Neuronal stem cell (in vitro differentiated cells): ENCODE measurements around the gene UBL5.

Source experiments
- DNase-seq: peaks from one replicate; pipeline ENCODE4 v3.0.0-alpha.2; 2013; ENCODE audit warnings: low spot score
- H2AFZ ChIP-seq: one replicate; pipeline ENCODE4 v1.6.1; 2013; ENCODE audit warnings: mild to moderate bottlenecking, low read length, inconsistent platforms
- H2AK5ac ChIP-seq: 2 replicates; pipeline ENCODE4 v1.6.1; 2013; ENCODE audit warnings: low read depth, mild to moderate bottlenecking, inconsistent platforms, low read length, moderate library complexity, mixed read lengths
- H2BK120ac ChIP-seq: 2 replicates; pipeline ENCODE4 v1.6.1; 2013; ENCODE audit warnings: low read depth, mild to moderate bottlenecking, inconsistent platforms, low read length, moderate library complexity, mixed read lengths
- H2BK12ac ChIP-seq: one replicate; pipeline ENCODE4 v1.6.1; 2013; ENCODE audit warnings: low read length, inconsistent platforms
- H2BK15ac ChIP-seq: 2 replicates; pipeline ENCODE4 v1.6.1; 2013; ENCODE audit warnings: mild to moderate bottlenecking, low read length, inconsistent platforms, mixed read lengths
- H2BK5ac ChIP-seq: one replicate; pipeline ENCODE4 v1.6.1; 2013; ENCODE audit warnings: inconsistent platforms, mild to moderate bottlenecking, low read length, moderate library complexity
- H3K14ac ChIP-seq: one replicate; pipeline ENCODE4 v1.6.1; 2013; ENCODE audit warnings: low read length, inconsistent platforms
- H3K18ac ChIP-seq: 2 replicates; pipeline ENCODE4 v1.6.1; 2013; ENCODE audit warnings: low read length, inconsistent platforms
- H3K23ac ChIP-seq: 2 replicates; pipeline ENCODE4 v1.6.1; 2013; ENCODE audit warnings: low read depth, mild to moderate bottlenecking, mixed read lengths, low read length, inconsistent platforms; ENCODE audit not compliant: poor library complexity
- H3K27ac ChIP-seq: replicated peaks from 3 replicates; pipeline ENCODE4 v1.5.1; 2013; ENCODE audit warnings: low read length, inconsistent platforms
- H3K27me3 ChIP-seq, 3 experiments: 2 replicates each; pipeline ENCODE4 v1.6.1; 2013; ENCODE audit warnings: low read length in 3 of 3, mild to moderate bottlenecking in 2 of 3, inconsistent platforms in 1 of 3, low read depth in 1 of 3, mixed read lengths in 1 of 3, moderate library complexity in 1 of 3; ENCODE audit not compliant: control insufficient read depth in 3 of 3, insufficient read depth in 3 of 3
- H3K36me3 ChIP-seq, 2 donors: replicated peaks in 1 of 2; 2 replicates each; pipeline ENCODE4 v1.6.1; 2013; ENCODE audit warnings: low read length in 2 of 2; ENCODE audit not compliant: control insufficient read depth in 2 of 2, insufficient read depth in 2 of 2
- H3K4ac ChIP-seq: 2 replicates; pipeline ENCODE4 v1.6.1; 2013; ENCODE audit warnings: inconsistent platforms, mild to moderate bottlenecking, low read length, moderate library complexity
- H3K4me1 ChIP-seq, 2 donors: 1 replicate in 1 of 2; 2 replicates in 1 of 2; pipeline ENCODE4 v1.6.1; 2013; ENCODE audit warnings: low read length in 2 of 2, low read depth in 1 of 2; ENCODE audit not compliant: control insufficient read depth in 2 of 2, insufficient read depth in 1 of 2
- H3K4me2 ChIP-seq: one replicate; pipeline ENCODE4 v1.6.1; 2013; ENCODE audit warnings: mild to moderate bottlenecking, low read length, inconsistent platforms; ENCODE audit not compliant: insufficient read depth, poor library complexity, severe bottlenecking
- H3K4me3 ChIP-seq, 2 donors: 2 replicates each; pipeline ENCODE4 v1.5.1; 2013; ENCODE audit warnings: low read length in 2 of 2, mild to moderate bottlenecking in 2 of 2, inconsistent platforms in 1 of 2, moderate library complexity in 1 of 2
- H3K79me1 ChIP-seq: one replicate; pipeline ENCODE4 v1.6.1; 2013; ENCODE audit warnings: low read depth, mild to moderate bottlenecking, inconsistent platforms, low read length, moderate library complexity
- H3K9ac ChIP-seq: one replicate; pipeline ENCODE4 v1.6.1; 2013; ENCODE audit warnings: mild to moderate bottlenecking, low read depth, low read length, inconsistent platforms; ENCODE audit not compliant: poor library complexity
- H3K9me3 ChIP-seq, 2 donors: replicated peaks in 1 of 2; 2 replicates each; pipeline versions ENCODE3 to v1.6.1; 2013; ENCODE audit warnings: low read length in 2 of 2, mild to moderate bottlenecking in 2 of 2, inconsistent platforms in 1 of 2, low read depth in 1 of 2, mixed read lengths in 1 of 2, moderate library complexity in 1 of 2; ENCODE audit not compliant: control insufficient read depth in 2 of 2, insufficient read depth in 1 of 2
- H4K8ac ChIP-seq: one replicate; pipeline ENCODE4 v1.6.1; 2013; ENCODE audit warnings: low read depth, mild to moderate bottlenecking, inconsistent platforms, low read length, moderate library complexity
- H4K91ac ChIP-seq: one replicate; pipeline ENCODE4 v1.6.1; 2013; ENCODE audit warnings: low read length, low read depth, mild to moderate bottlenecking, inconsistent platforms; ENCODE audit not compliant: poor library complexity
- WGBS, 2 donors: extraction: QIAGEN DNeasy Blood & Tissue Kit; methylation state at CpG; one replicate each; pipeline ENCODE4 v1.1.7; 2013; ENCODE audit warnings: missing lambda C conversion rate in 2 of 2, mixed read lengths in 1 of 2; ENCODE audit not compliant: insufficient read length in 2 of 2, insufficient replicate concordance in 1 of 2; ENCODE audit errors: extremely low coverage in 2 of 2; 5-methylcytosine and 5-hydroxymethylcytosine counted together

UBL5 gene

GRCh38 chr19:9858766-9859165 lies 31.0 kb downstream of the UBL5 start:
- H2AK5ac ChIP-seq = no peak overlapping the region
- no peak overlapping the region for H2BK120ac ChIP-seq
- no peak overlapping the region for H2BK15ac ChIP-seq
- H3K4ac ChIP-seq = no peak overlapping the region
- no peak overlapping the region for H3K4me2 ChIP-seq
- H3K9me3 ChIP-seq = peaks cover 0 to 1% of the 10 kb centered on the region in 2 donors
- H3K27ac ChIP-seq = no peak overlapping the region
- H2AFZ ChIP-seq = no peak overlapping the region
- no peak overlapping the region for H3K9ac ChIP-seq
- no peak overlapping the region for H3K23ac ChIP-seq
- no peak overlapping the region for H2BK12ac ChIP-seq
- H3K79me1 ChIP-seq = no peaks in the 10 kb centered on the region
- H3K4me3 ChIP-seq = no peak overlapping the region
- no peak overlapping the region for H2BK5ac ChIP-seq
- no peak overlapping the region for H4K91ac ChIP-seq
- H3K4me1 ChIP-seq = no peaks in the 10 kb centered on the region
- no peak overlapping the region for H3K14ac ChIP-seq
- H3K18ac ChIP-seq = no peak overlapping the region
- H4K8ac ChIP-seq = no peak overlapping the region
- peaks cover 0 to 3% of the 10 kb centered on the region in 2 donors for H3K36me3 ChIP-seq
- no peak for DNase-seq
- no peaks in the 10 kb centered on the region for H3K27me3 ChIP-seq

DNA sequence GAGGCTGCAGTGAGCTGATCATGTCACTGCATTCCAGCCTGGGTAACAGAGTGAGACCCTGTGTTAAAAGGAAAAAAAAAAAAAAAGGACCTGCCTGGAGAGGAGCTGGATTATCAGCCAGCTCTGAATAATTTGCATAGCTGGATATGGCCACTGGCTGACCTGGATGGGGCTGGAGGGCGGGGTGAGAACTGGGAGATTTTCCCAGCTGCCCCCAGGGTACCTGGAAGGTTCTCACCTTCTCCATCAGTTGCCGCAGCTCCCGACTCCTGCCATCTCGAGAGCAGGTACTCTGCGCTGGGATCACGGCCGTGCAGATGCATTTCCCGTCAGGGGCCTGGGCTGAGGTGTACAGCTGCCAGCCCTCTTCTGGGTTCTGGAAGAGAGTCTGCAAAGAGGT lies 32.7 kb downstream of the UBL5 start:
- H3K4me2 ChIP-seq = no peak overlapping the region
- no peak overlapping the region for H2AK5ac ChIP-seq
- no peak overlapping the region for H3K18ac ChIP-seq
- H3K79me1 ChIP-seq = no peaks in the 10 kb centered on the region
- H3K4me1 ChIP-seq = no peaks in the 10 kb centered on the region
- H4K91ac ChIP-seq = no peak overlapping the region
- no peaks in the 10 kb centered on the region for H3K27me3 ChIP-seq
- H2BK5ac ChIP-seq = no peak overlapping the region
- H3K4me3 ChIP-seq = no peak overlapping the region
- H4K8ac ChIP-seq = no peak overlapping the region
- no peak overlapping the region for H2BK120ac ChIP-seq
- peaks cover 0 to 3% of the 10 kb centered on the region in 2 donors for H3K36me3 ChIP-seq
- no peak overlapping the region for H2BK12ac ChIP-seq
- no CpG with 5 or more reads among the region's 8 CpGs for WGBS, 2 donors
- H2BK15ac ChIP-seq = no peak overlapping the region
- H3K14ac ChIP-seq = no peak overlapping the region
- H3K27ac ChIP-seq = no peak overlapping the region
- DNase-seq = no peak
- no peak overlapping the region for H3K23ac ChIP-seq
- H3K9ac ChIP-seq = no peak overlapping the region
- peaks cover 0 to 1% of the 10 kb centered on the region in 2 donors for H3K9me3 ChIP-seq
- H2AFZ ChIP-seq = no peak overlapping the region
- no peak overlapping the region for H3K4ac ChIP-seq

- Histone ChIP-seq H3K36me3 (no peaks in the 10 kb centered on the region), H2BK15ac (no peak overlapping the region), H3K9ac (no peak overlapping the region), H3K4me1 (no peaks in the 10 kb centered on the region), H2BK5ac (no peak overlapping the region), H3K4me2 (no peak overlapping the region), H4K91ac (no peak overlapping the region), H3K27ac (no peak overlapping the region), H3K4me3 (no peak overlapping the region), H3K14ac (no peak overlapping the region), H2BK120ac (no peak overlapping the region), H3K9me3 (peaks cover 0 to 1% of the 10 kb centered on the region in 2 donors), H3K4ac (no peak overlapping the region), H2BK12ac (no peak overlapping the region), H4K8ac (no peak overlapping the region), H3K18ac (no peak overlapping the region), H3K79me1 (no peaks in the 10 kb centered on the region), H3K27me3 (no peaks in the 10 kb centered on the region), H3K23ac (no peak overlapping the region), H2AK5ac (no peak overlapping the region), H2AFZ (no peak overlapping the region)
- DNase-seq = no peak
- WGBS, 2 donors = no CpG with 5 or more reads among the region's 1 CpG
Measured at GRCh38 chr19:9861503-9861902, 33.8 kb downstream of the UBL5 start.

DNA sequence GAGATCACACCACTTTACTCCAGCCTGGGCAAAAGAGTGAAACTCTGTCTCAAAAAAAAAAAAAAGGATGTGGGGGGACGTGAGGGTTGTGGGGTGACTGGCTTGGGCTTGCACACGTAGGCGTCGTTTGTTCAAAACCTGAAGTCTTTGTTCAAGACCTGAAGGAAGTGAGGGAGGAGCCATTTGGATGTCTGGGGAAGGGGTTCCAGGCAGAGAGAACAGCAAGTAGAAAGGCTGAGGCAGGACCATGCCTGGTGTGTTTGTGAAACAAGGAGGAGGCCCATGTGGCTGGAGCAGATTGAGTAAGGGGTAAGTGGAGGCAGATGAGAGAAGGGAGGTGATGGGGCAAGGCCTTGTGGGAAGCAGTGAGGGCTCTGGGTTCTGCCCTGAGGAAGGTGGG lies 35.2 kb downstream of the UBL5 start:
- Histone ChIP-seq H3K9ac (no peak overlapping the region), H4K91ac (no peak overlapping the region), H3K27me3 (no peaks in the 10 kb centered on the region), H2BK12ac (no peak overlapping the region), H3K79me1 (no peaks in the 10 kb centered on the region), H2BK120ac (no peak overlapping the region), H4K8ac (no peak overlapping the region), H2AFZ (no peak overlapping the region), H3K18ac (no peak overlapping the region), H3K9me3 (no peaks in the 10 kb centered on the region), H2AK5ac (no peak overlapping the region), H3K14ac (no peak overlapping the region), H3K4me1 (no peaks in the 10 kb centered on the region), H3K4me3 (no peak overlapping the region), H2BK15ac (no peak overlapping the region), H3K27ac (no peak overlapping the region), H3K36me3 (no peaks in the 10 kb centered on the region), H3K23ac (no peak overlapping the region), H3K4ac (no peak overlapping the region), H3K4me2 (no peak overlapping the region), H2BK5ac (no peak overlapping the region)
- WGBS, 2 donors = no CpG with 5 or more reads among the region's 4 CpGs
- DNase-seq = no peak
